ENCODE data around the gene A1BG.

- TF ChIP-seq POLR2AphosphoS5 (IDR thresholded peaks at IDR 0.05; ENCODE audit: low read depth, low read length), result no peak
- TF ChIP-seq REST (IDR thresholded peaks at IDR 0.05; ENCODE audit: insufficient read depth in 1 of 2, low read depth in 2 of 2, low read length in 2 of 2), result no peak
- no peak for TF ChIP-seq TAF1 (IDR thresholded peaks at IDR 0.05; ENCODE audit: borderline replicate concordance, insufficient read depth, low read length)
Observed at GRCh38 chr19:58357481-58358145, 4.3 kb upstream of the A1BG start.
